Stimulated activated naive CD4-positive, alpha-beta T cell treated with Interleukin-2 at 50 U/mL for 16 hours (primary cell): Measurements from ENCODE around the gene ARHGEF39.
"Not testable (repeated sequence)": the region's sequence is repeated elsewhere in the genome, so short reads cannot be mapped to it uniquely, and the experiment has no call there.

Source experiments
- DNase-seq: peaks from one replicate; lab custom pipeline; 2025; lab: John Stamatoyannopoulos, UW

The ARHGEF39 gene

DNA sequence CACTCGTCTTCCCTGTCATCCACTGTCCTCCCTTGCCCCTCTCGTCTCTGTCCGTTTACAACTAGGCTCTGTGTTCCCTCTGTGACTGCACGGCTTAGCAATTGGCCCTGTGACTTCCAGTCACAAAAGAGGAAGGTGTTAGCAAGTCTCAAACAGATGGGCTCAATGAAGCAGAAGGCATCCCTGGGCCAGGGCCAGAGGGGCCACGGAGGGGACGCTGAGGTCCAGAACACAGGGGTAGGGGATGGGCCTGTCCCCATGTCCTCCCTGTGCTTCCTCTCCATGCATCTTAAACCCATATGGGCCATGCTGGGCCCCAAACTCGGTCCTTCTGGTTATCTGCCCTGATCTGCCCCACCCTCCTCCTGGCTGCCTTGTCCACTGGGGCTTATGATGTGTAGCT is 46.7 kb downstream of the ARHGEF39 start, which contains the start of gene CD72:
Gene CD72, minus strand, starts transcription at position 89 of the 403 bp plus-strand sequence. CDS start 110 bp downstream, outside the sequence.
- DNase-seq, result no peak

DNA sequence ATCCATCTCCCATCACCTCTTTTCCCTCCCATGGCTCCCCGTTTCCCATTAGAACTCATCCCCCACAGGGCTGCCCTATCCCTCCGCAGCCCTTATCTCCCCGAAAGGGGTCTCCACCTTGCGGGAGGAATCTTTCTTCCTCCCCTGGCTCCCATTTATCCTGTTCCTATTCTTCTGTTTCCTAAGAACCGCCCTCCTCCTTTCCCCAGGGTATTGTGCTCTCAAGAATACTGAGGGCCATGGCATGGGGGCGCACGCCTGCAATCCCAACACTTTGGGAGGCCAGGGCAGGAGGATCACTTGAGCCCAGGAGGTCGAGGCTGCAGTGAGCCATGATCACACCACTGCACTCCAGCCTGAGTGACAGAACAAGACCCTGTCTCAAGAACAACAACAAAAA is 47.4 kb downstream of the ARHGEF39 start:
- DNase-seq, result no peak

GRCh38 chr9:35616681-35617459 is 48.1 kb downstream of the ARHGEF39 start:
- peak; percentile 58 for DNase-seq

DNA sequence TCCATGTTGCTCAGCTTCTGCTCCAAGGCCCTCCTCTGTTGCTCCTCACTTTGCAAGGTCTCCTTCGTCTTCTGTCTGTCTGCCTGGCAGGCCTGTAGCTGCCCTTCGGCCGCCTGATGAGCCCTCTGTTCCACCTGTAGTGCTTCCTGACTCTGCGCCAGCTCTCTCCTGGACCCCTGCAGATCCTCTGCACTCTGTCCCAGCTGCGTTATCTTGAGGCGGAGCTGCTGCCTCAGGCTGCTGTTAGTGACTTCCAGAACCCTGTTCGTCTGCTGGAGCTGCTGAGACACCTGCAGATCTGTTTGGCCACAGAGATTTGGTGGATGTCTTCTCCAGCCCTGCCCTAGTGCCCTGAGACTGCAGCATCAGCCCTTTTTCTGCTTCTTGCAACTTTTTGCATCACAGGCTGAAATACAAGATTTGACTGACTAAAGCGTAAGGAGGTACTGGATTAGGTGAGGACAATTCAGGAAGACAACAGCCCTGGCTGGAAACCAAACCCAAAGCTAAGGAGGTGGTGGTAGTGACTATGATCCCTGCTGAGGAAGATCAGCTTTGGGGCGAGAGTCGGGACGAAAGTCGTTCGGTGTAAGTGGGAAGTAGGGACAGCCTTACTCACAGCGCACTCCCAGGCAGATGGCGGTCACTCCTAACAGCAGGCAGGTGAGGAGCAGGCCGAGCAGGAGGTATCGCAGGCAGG is 48.9 kb downstream of the ARHGEF39 start:
- no peak for DNase-seq

- DNase-seq, result no peak
These were observed 52.2 kb downstream of the ARHGEF39 start for GRCh38 chr9:35612843-35613242.

DNA sequence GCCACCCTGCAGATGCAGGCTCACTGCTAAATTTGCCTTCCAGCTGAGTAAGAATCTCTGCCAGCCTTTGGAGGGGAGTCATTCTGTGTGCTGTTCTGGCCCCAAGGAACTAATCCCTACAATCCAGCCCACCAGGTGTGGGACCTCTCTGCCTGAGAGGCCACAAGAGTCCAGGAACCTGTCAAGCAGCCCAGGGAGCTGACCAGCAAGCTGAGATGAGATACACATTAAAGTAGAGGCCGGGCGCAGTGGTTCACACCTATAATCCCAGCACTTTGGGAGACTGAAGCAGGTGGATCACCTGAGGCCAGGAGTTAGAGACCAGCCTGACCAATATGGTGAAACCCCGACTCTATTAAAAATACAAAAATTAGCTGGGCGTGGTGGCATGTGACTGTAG is 52.9 kb downstream of the ARHGEF39 start:
- not testable (repeated sequence) for DNase-seq

DNA sequence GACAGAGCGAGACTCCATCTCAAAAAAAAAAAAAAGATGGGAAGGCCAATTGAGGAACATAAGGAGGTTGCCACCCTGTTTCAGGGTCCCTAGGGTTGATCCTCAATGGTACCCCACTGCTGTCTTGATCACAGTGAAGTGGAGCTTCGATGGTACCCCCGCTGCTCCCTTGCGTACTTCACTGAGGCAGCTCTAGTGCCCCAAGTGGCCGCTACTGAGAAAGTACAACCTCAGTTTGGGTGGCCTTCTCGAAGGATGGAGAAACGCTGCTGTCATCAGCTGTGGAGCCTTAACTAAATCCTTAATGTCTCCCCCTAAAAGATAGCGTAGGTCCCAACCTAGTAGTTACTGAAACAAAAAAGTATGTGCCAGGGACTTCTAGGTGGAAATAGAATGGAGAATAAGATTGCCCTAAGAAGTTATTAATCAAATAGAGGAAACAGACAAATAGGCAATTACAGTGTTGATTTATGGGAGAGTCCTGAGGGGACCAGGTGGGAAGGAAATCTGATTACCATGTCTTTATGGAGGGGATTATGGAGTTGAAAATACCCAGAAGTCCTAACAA is 53.7 kb downstream of the ARHGEF39 start:
- peak; percentile 56 for DNase-seq

- no peak for DNase-seq
These were observed 55.2 kb downstream of the ARHGEF39 start for GRCh38 chr9:35609820-35610163.
